Left forelimb (tissue), 1 donor: ENCODE measurements around the gene TRPV4.

Source experiments
- DNase-seq: peaks from one replicate; pipeline ENCODE4 v3.0.0-alpha.2; 2018; ENCODE audit warnings: low spot score

Gene TRPV4

GRCh38 chr12:109776624-109777023 lies 56.6 kb downstream of the TRPV4 start:
- no peak for DNase-seq

GRCh38 chr12:109775172-109775881 lies 57.9 kb downstream of the TRPV4 start:
- DNase-seq: peak; percentile 81

GRCh38 chr12:109773384-109774011 lies 59.7 kb downstream of the TRPV4 start:
- no peak for DNase-seq

- DNase-seq: no peak
These were observed 60.4 kb downstream of the TRPV4 start for GRCh38 chr12:109772622-109773321.

DNA sequence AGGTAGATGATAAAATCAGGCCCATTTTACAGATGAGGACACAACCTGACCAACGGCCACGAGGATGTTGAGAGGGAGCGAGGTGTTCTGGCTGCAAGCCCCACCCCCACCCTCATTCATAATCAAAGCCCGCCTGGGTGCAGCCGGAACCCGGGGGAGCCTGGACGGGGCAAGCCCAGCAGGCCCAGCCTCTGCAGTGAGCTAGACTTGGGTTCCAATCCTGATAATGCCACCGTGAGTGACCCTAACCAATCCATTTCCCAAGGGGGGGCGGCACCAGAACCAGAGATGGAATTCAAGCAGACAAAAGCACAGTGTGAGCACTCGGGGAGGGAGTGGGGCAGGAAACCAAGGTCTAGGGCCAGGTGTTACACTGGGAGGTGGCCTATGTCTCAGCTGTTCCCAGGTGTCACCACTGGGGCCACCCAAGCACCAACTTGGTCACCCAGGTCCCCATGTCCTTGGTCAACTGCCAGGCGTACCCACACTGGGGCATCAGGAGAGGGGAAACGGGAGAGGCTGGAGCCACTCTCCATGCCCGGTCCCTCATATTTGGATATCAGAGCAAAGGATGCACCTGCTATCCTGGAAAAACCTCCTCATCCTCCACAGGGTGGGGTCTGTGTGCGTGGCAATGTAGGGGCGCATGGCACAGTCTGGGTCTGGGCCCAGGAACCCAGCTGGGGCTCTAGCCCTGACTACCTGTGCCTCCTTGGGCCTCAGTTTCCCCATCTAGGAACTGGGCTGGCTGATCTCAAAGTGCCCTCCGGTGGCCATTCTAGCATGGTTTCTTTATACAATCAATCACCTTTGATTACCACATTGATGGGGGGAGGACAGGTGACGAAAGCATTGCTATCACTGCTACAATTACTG lies 61.2 kb downstream of the TRPV4 start:
- DNase-seq: no peak

DNA sequence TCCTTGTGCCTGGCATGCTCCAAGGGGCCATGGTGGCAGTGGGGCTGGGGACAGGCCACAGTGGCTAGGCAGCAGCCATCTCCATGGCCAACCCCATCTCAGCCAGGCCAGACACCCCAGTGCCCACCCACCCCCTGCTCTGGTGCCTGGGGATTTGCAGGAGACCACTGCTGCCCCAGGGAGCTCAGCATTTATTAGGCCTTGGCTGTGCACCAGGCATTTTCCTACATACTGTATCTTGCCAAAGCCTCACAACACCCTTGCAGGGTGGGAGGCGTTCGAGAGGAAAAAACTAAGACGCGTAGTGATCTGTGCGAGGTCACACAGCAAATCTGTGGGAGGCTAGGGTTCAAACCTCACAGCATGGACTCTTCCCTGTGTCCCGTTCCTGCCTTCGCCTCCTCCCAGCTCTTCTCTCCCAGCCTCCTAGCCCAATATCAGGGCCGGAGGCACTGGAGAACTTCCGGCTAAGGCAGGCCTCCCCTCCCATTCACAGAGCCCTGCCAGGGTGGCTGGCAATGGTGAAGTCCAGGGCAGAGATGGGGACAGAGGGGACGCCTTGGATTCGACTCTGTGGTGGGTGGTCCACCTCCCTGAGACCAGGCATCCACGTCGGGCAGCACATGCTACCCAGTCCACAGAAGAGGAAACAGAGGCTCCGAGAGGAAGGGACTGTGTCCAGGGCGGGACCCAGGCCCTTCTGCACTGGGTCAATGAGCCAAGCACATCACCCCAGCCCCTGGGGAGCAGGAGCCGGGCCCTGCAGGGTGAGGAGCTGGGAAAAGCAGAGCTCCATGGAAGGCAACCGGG lies 62.1 kb downstream of the TRPV4 start:
- DNase-seq: no peak

DNA sequence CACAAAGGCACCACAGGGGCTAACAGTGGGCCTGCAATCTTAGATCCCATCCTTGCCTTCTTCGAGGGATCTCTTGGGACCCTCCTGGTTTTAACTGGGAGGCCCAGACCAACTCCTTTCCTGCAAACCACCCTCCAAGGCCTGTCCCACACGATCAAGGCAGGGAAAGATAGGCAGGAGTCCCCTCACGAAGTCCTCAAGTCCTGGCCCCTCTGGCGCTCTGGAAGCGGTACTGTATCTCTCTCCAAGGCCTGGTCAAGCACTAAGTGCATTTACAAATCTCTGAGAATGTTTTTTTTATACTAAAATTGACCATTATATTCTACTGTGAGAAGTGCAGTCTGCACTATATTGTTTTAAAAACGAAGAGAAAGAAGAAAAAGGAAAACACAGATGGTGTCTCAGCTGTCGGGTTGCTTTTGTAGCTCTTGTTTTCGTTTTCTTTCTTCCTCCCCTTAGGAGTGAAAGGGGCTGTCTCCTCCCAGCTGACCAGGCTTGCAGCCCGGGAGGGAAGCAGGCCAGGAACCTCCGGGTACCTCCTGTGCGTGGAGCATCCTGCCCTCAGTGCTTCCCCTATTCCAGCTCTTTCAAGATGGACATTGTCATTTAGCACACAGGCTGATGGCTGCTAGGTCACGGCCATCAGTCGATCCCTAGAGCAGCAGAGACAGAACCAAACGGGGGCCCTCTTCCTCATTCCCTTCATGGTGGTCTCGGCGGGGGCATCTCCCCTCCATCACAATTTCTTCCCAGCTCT lies 62.9 kb downstream of the TRPV4 start:
- no peak for DNase-seq

DNA sequence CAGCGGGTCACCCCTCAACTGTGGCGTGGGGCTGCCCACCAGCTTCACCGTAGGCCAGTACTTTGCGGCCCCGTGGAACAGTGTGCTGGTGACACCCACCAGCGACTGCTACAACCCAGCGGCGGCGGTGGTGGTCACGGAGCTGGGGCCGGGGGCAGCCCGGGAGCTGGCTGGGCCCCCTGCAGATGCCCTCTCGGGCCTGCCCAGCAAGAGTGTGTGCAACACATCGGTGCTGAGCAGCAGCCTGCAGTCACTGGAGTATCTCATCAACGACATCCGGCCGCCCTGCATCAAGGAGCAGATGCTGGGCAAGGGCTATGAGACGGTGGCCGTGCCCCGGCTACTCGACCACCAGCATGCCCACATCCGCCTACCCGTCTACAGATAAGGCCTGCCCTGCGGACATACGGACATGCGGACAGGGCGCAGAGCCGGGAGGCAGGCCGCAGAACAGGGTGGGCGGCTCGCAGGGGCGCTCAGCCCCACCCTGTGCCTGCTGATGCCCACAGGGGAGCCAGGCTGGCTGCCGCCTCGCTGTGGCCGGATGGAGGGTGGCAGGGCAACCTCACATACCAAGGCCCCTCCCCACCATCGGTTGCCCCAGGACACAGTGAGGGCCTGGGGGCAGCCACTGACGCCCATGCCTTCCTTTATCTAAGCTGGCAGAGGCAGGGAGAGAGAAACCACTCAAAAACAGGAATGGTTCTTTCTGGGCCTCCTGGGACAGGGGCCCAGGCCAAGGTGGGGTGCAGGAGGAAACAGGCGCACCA lies 64.1 kb downstream of the TRPV4 start:
- DNase-seq: no peak

- no peak for DNase-seq
These were observed 65.0 kb downstream of the TRPV4 start for GRCh38 chr12:109767991-109768900.

GRCh38 chr12:109767456-109767855 lies 65.7 kb downstream of the TRPV4 start:
- DNase-seq: no peak

GRCh38 chr12:109766251-109766778 lies 66.9 kb downstream of the TRPV4 start:
- DNase-seq: peak; percentile 46

GRCh38 chr12:109765446-109765810 lies 67.8 kb downstream of the TRPV4 start:
- DNase-seq: peak; percentile 31

DNA sequence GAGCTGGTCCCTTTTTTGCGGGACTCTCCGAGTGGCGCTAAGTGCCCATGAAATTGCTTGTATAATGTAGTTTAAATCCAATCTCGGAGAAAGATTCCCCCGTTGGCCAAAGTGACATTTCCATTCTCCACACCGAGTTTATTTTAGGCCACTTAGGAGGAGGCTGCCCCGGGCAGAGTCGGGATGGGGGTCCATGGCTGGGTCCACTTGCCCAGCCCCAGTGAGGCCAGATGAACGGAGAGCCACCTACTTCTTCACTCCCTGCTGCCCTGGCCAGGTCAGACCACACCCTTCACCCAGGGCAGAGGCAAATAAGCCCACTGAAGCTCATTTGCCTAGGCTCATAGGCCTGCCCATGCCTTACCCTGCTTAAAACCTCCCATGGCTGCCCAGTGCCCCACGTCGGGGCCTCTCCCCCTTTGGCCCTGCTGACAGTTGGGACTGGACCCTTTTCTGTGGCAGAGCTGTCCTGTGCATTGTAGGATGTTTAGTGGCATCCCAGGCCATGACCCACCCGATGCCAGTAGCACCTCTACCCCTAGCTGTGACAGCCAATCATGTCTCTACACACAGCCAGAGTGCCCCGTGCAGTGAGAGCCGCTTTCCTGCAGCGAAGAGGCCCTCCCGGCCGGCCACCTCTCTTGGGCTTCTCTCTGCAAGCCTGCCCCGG lies 68.3 kb downstream of the TRPV4 start:
- peak; percentile 57 for DNase-seq

GRCh38 chr12:109764123-109764522 lies 69.1 kb downstream of the TRPV4 start:
- no peak for DNase-seq

- DNase-seq: no peak
These were observed 69.9 kb downstream of the TRPV4 start for GRCh38 chr12:109763201-109763841.

- DNase-seq: peak; percentile 55
These were observed 70.5 kb downstream of the TRPV4 start for GRCh38 chr12:109762673-109763191.

DNA sequence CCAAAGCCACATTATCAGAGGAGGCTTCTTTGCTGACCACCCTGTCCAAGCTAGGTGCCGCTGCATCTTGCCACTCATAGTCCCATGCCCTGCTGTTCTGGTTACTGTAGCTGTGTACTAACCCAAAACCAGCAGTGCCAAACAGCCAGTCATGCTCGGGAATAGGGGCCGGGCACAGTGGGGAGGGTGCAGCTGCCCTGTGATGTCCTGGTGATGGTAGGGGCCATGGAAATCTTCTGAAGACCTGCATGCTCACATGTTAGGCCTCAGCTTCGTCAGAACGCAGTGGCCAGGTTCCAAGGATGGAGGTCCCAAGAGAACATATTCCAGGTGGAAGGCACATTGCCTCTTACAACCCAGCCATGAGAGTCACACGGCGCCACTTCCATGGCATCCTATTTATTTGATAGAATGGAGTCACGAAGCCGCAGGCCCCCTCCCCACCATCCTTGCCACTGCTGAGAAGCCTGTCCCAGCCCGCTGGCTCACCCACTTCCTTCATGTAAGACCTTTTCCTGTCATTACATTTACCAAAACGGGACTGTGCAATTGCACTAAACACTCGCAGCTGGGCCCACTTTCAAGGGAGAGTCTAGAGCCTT lies 71.0 kb downstream of the TRPV4 start:
- peak; percentile 22 for DNase-seq
